HG02763 (cell line): ENCODE results near the gene PACRG.

Experiments
- ATAC-seq: cut with Tn5 transposase; IDR thresholded peaks from one replicate; pipeline ENCODE4 v1.9.1; 2021; ENCODE audit warnings: mild to moderate bottlenecking, moderate library complexity; ENCODE audit not compliant: unreplicated experiment

Gene PACRG

GRCh38 chr6:162862462-162862861 lies 134.7 kb downstream of the PACRG start:
- ATAC-seq = no peak

- no peak for ATAC-seq
Measured at GRCh38 chr6:162862941-162863340, 135.2 kb downstream of the PACRG start.

- no peak for ATAC-seq
Measured at GRCh38 chr6:162863821-162864220, 136.0 kb downstream of the PACRG start.

- ATAC-seq = no peak
Measured at GRCh38 chr6:162864911-162865310, 137.1 kb downstream of the PACRG start.

GRCh38 chr6:162866656-162867055 lies 138.9 kb downstream of the PACRG start:
- no peak for ATAC-seq

- no peak for ATAC-seq
Measured at GRCh38 chr6:162868397-162868796, 140.6 kb downstream of the PACRG start.

GRCh38 chr6:162871966-162872365 lies 144.2 kb downstream of the PACRG start:
- ATAC-seq = no peak

GRCh38 chr6:162873537-162873936 lies 145.8 kb downstream of the PACRG start:
- no peak for ATAC-seq

- ATAC-seq = no peak
Measured at GRCh38 chr6:162875070-162875469, 147.3 kb downstream of the PACRG start.

GRCh38 chr6:162882801-162883481 lies 155.2 kb downstream of the PACRG start:
- no peak for ATAC-seq

GRCh38 chr6:162887981-162888689 lies 160.4 kb downstream of the PACRG start:
- no peak for ATAC-seq

- ATAC-seq = no peak
Measured at GRCh38 chr6:162889303-162889702, 161.5 kb downstream of the PACRG start.

- no peak for ATAC-seq
Measured at GRCh38 chr6:162898011-162898410, 170.2 kb downstream of the PACRG start.

GRCh38 chr6:162899148-162899547 lies 171.4 kb downstream of the PACRG start:
- no peak for ATAC-seq

GRCh38 chr6:162900503-162900902 lies 172.7 kb downstream of the PACRG start:
- ATAC-seq = no peak

GRCh38 chr6:162904069-162904663 lies 176.4 kb downstream of the PACRG start:
- ATAC-seq = no peak

- ATAC-seq = no peak
Measured at GRCh38 chr6:162906479-162906878, 178.7 kb downstream of the PACRG start.

- no peak for ATAC-seq
Measured at GRCh38 chr6:162907876-162908481, 180.2 kb downstream of the PACRG start.

GRCh38 chr6:162913206-162913605 lies 185.4 kb downstream of the PACRG start:
- no peak for ATAC-seq

- ATAC-seq = no peak
Measured at GRCh38 chr6:162917506-162917905, 189.7 kb downstream of the PACRG start.

- no peak for ATAC-seq
Measured at GRCh38 chr6:162921062-162921461, 193.3 kb downstream of the PACRG start.
